GM10266 (cell line): ENCODE data around the gene NEUROD1.

ENCODE experiments used
- DNase-seq: peaks from one replicate; pipeline ENCODE4 v3.0.0; 2012; ENCODE audit errors: extremely low spot score
- CTCF ChIP-seq: IDR thresholded peaks from 2 replicates; pipeline ENCODE4 v1.5.1; 2012; ENCODE audit warnings: mild to moderate bottlenecking, low read depth; ENCODE audit not compliant: control insufficient read depth, insufficient read depth; ENCODE audit errors: missing control alignments

Gene NEUROD1

GRCh38 chr2:181697571-181697970 is 17.3 kb upstream of the NEUROD1 start:
- DNase-seq, result no peak
- TF ChIP-seq CTCF, result no peak

DNA sequence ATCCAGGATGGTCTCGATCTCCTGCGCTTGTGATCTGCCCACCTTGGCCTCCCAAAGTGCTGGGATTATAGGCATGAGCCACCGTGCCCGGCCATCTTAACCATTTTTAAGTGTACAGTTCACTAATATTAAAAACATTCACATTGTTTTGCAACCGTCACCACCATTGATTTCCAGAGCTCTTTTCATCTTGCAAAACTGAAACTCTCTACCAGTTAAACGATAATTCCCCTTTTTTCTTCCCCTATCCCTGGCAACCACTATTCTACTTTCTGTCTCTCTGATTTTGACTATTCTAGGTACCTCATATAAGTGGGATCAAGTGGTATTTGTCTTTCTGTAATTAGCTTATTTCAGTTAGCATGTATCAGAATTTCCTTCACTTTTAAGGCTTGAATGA is 16.8 kb upstream of the NEUROD1 start:
- no peak for TF ChIP-seq CTCF
- DNase-seq, result no peak

DNA sequence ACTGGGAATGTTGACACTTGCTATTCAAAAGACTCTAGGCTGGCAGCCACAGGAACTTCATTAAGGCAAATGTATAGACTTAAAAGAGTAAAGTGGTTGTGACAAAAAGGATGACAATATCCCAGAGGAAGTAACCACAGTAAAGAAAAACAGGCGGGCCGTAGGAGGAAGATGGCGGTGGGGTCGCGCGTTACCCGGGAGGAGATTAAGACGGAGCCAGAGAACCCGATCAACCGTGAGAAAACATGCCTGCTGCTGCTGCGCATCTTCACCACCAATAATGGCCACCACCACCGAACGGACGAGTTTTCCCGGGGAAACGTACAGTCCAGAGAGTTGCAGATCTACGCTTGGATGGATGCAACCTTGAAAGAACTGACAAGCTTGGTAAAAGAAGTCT is 14.0 kb upstream of the NEUROD1 start:
- DNase-seq, result no peak
- TF ChIP-seq CTCF, result no peak

- TF ChIP-seq CTCF, result no peak
- no peak for DNase-seq
Measured at GRCh38 chr2:181690860-181691259, 10.5 kb upstream of the NEUROD1 start.

- DNase-seq, result no peak
- no peak for TF ChIP-seq CTCF
Measured at GRCh38 chr2:181686576-181687185, 6.4 kb upstream of the NEUROD1 start.

DNA sequence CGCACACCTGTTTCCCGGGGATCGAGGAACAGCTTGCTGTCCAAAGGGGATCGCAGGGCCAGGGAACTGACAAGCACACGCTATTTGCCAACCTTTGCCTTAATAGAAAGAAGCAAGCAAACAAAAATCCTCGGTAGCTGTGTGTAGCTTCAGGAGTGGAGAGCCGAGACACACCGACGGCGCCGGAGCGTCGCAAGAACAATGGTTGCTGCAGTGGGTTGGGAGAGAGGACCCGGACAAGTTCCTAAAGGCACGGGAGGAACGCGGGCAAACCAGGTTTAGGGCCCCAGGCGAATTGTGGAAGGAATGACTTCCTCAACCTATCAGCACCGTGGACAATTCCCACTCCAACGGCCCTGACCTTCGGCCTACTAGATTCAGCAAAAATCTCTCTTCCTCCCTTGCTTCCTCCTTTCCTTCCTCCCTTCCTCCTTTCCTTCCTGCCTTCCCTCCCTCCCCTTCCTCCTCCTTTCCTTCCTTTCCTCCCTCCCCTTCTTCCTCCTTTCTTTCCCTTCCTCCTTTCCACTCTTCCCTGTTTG is 4.9 kb upstream of the NEUROD1 start:
- TF ChIP-seq CTCF, result no peak
- DNase-seq, result no peak

GRCh38 chr2:181684454-181685149 is 4.3 kb upstream of the NEUROD1 start:
- no peak for TF ChIP-seq CTCF
- no peak for DNase-seq
